ENCODE measurements around the gene AAK1. TPM values are rescaled to one million over a fixed set of nuclear protein-coding genes. Genes with fewer than 3 reads are reported as not detected.
A peak's percentile ranks its signal among the peaks of the same experiment; 100 is the strongest.

The AAK1 gene
- total RNA-seq, 1 experiment from 2014 or later, result 75.8 TPM

GRCh38 chr2:69470911-69471310 is 172.6 kb downstream of the AAK1 start:
- H3K4me1 Mint-ChIP-seq (ENCODE audit: insufficient read depth, unreplicated experiment), result peaks cover 6% of the 10 kb centered on the region
- H3K27me3 Mint-ChIP-seq (ENCODE audit: insufficient read depth, unreplicated experiment), result no peaks in the 10 kb centered on the region
- H3K9me3 Mint-ChIP-seq (ENCODE audit: unreplicated experiment), result no peaks in the 10 kb centered on the region
- CTCF ChIA-PET, result interaction anchor here (0.6 to 1.3 kb wide), 3 partner anchors 20 to 54 kb away, joined by 3 to 4 read pairs (median 3); partner anchors contain the start of gene NFU1
- no peak overlapping the region for H3K4me3 Mint-ChIP-seq (ENCODE audit: unreplicated experiment)
- BruUV-seq (replicated peaks), result no TSS peak
- no peak for TF ChIP-seq CTCF (IDR thresholded peaks at IDR 0.05; ENCODE audit: unreplicated experiment)
- intact Hi-C loops (cut with micrococcal nuclease), result no loop called here
- POLR2A ChIA-PET, result no interaction called here
- H3K36me3 Mint-ChIP-seq (ENCODE audit: insufficient read depth, unreplicated experiment), result no peaks in the 10 kb centered on the region
- DNase-seq (ENCODE audit: unreplicated experiment), result no peak
- no peak overlapping the region for H3K27ac Mint-ChIP-seq (ENCODE audit: low read depth, unreplicated experiment)

GRCh38 chr2:69469784-69470183 is 173.8 kb downstream of the AAK1 start:
- H3K4me1 Mint-ChIP-seq (ENCODE audit: insufficient read depth, unreplicated experiment), result peaks cover 10% of the 10 kb centered on the region
- DNase-seq (ENCODE audit: unreplicated experiment), result no peak

GRCh38 chr2:69469375-69469774 is 174.2 kb downstream of the AAK1 start:
- Mint-ChIP-seq H3K4me1 (ENCODE audit: insufficient read depth, unreplicated experiment) (peaks cover 14% of the 10 kb centered on the region), H3K4me3 (ENCODE audit: unreplicated experiment) (no peak overlapping the region), H3K27ac (ENCODE audit: low read depth, unreplicated experiment) (no peak overlapping the region), H3K27me3 (ENCODE audit: insufficient read depth, unreplicated experiment) (no peaks in the 10 kb centered on the region), H3K9me3 (ENCODE audit: unreplicated experiment) (no peaks in the 10 kb centered on the region), H3K36me3 (ENCODE audit: insufficient read depth, unreplicated experiment) (peaks cover 12% of the 10 kb centered on the region)
- no peak for TF ChIP-seq CTCF (IDR thresholded peaks at IDR 0.05; ENCODE audit: unreplicated experiment)
- CTCF ChIA-PET, result no interaction called here
- POLR2A ChIA-PET, result interaction anchor here (1.0 kb wide), 1 partner anchor 32 kb away, joined by 3 read pairs; the partner anchor contains the start of gene NFU1
- no peak for DNase-seq (ENCODE audit: unreplicated experiment)
- intact Hi-C loops (cut with micrococcal nuclease), result no loop called here
- BruUV-seq (replicated peaks), result no TSS peak

More at GRCh38 chr2:69469784-69470183, 173.8 kb downstream of the AAK1 start:
- TF ChIP-seq CTCF (IDR thresholded peaks at IDR 0.05; ENCODE audit: unreplicated experiment), result no peak
- Mint-ChIP-seq H3K27ac (ENCODE audit: low read depth, unreplicated experiment) (no peak overlapping the region), H3K27me3 (ENCODE audit: insufficient read depth, unreplicated experiment) (no peaks in the 10 kb centered on the region), H3K36me3 (ENCODE audit: insufficient read depth, unreplicated experiment) (peaks cover 8% of the 10 kb centered on the region), H3K9me3 (ENCODE audit: unreplicated experiment) (no peaks in the 10 kb centered on the region), H3K4me3 (ENCODE audit: unreplicated experiment) (no peak overlapping the region)
- ChIA-PET CTCF (no interaction called here), POLR2A (interaction anchor here (1.0 kb wide), 1 partner anchor 33 kb away, joined by 3 read pairs; the partner anchor contains the start of gene NFU1)
- BruUV-seq (replicated peaks), result no TSS peak
- intact Hi-C loops (cut with micrococcal nuclease), result no loop called here

GRCh38 chr2:69466728-69467127 is 176.8 kb downstream of the AAK1 start:
- Mint-ChIP-seq H3K4me3 (ENCODE audit: unreplicated experiment) (no peak overlapping the region), H3K27me3 (ENCODE audit: insufficient read depth, unreplicated experiment) (no peaks in the 10 kb centered on the region), H3K36me3 (ENCODE audit: insufficient read depth, unreplicated experiment) (peaks cover 12% of the 10 kb centered on the region), H3K4me1 (ENCODE audit: insufficient read depth, unreplicated experiment) (peaks cover 14% of the 10 kb centered on the region), H3K9me3 (ENCODE audit: unreplicated experiment) (no peaks in the 10 kb centered on the region), H3K27ac (ENCODE audit: low read depth, unreplicated experiment) (no peak overlapping the region)
- intact Hi-C loops (cut with micrococcal nuclease), result no loop called here
- BruUV-seq (replicated peaks), result no TSS peak
- TF ChIP-seq CTCF (IDR thresholded peaks at IDR 0.05; ENCODE audit: unreplicated experiment), result no peak
- ChIA-PET POLR2A (no interaction called here), CTCF (interaction anchor here (0.6 kb wide), 1 partner anchor 248 kb away, joined by 3 read pairs; no protein-coding TSS in a partner anchor)
- peak; percentile 6 for DNase-seq (ENCODE audit: unreplicated experiment)

Measured in MCF 10A (cell line).